Choroid plexus epithelial cell (primary cell): Measurements from ENCODE around the gene PKP1.

Source experiments
- DNase-seq: peaks from one replicate; pipeline ENCODE4 v3.0.0-alpha.2; 2010; ENCODE audit warnings: low read depth
- H3K4me3 ChIP-seq: 2 replicates; pipeline ENCODE4 v1.5.1; 2011; ENCODE audit warnings: low read depth, mild to moderate bottlenecking, control low read depth, low read length, moderate library complexity
- TF ChIP-seq, protein P1 (sequence below): conservative IDR thresholded peaks from 2 replicates; pipeline ENCODE4 v1.5.1; 2011; ENCODE audit warnings: low read depth, mild to moderate bottlenecking, control low read depth, inconsistent platforms, low read length, moderate library complexity

Gene PKP1

DNA sequence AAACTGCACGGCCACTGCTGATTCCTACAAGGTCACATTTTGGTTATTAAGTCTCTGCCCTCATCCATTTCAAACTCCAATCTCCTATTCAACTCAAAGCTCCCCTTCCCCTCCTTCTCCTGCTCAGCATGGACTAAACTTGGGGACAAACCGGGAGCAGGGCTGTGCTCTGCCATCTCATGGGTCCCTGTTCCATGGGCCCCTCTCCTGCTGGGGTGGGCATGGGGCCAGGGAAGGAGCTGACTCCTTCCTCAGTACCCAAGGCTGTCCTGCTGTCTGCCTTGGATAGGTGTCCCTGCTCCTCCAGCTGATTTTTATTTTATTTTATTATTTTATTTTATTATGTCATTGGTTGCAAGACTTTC lies 67.0 kb downstream of the PKP1 start:
- no peak for DNase-seq
- no peak overlapping the region for H3K4me3 ChIP-seq
- TF ChIP-seq, protein P1, sequence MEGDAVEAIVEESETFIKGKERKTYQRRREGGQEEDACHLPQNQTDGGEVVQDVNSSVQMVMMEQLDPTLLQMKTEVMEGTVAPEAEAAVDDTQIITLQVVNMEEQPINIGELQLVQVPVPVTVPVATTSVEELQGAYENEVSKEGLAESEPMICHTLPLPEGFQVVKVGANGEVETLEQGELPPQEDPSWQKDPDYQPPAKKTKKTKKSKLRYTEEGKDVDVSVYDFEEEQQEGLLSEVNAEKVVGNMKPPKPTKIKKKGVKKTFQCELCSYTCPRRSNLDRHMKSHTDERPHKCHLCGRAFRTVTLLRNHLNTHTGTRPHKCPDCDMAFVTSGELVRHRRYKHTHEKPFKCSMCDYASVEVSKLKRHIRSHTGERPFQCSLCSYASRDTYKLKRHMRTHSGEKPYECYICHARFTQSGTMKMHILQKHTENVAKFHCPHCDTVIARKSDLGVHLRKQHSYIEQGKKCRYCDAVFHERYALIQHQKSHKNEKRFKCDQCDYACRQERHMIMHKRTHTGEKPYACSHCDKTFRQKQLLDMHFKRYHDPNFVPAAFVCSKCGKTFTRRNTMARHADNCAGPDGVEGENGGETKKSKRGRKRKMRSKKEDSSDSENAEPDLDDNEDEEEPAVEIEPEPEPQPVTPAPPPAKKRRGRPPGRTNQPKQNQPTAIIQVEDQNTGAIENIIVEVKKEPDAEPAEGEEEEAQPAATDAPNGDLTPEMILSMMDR, result no peak

DNA sequence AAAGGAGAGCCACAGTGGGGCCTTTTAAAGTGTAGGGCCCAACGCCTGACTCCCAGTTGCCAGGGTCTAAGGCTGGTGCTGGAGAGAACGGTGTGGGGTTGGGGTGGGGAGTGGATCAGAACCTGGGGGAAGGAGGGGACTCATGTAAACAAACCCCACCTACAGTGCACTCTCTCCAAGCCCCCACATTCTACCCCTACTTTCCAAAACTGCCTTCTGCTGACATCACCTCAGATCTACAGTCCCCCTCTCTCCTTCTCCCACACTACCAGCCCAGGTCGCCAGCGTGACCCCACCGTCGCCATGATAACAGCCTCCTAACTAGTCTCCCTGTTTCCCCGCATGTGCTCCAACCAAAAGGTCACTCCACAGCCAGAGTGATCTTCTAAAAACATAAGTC lies 67.6 kb downstream of the PKP1 start:
- TF ChIP-seq, protein P1, result no peak
- no peak overlapping the region for H3K4me3 ChIP-seq
- no peak for DNase-seq

DNA sequence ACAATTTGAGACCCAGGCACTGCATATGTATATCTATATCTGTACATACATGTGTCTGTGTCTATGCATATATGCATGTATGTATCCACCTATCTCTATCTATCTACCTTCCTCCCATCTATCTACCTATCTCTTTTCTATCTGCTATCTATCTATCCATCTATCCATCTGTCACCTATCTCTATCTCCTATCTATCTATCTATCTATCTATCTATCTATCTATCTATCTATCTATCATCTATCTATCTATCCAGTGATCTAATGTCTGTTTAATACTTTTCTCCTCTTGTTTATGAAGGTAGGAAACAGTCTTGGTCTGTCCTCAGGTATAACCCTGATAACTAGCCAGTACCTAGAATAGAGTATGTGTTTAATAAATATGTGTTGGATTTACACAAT lies 68.3 kb downstream of the PKP1 start:
- no peak for DNase-seq
- TF ChIP-seq, protein P1, result no peak
- H3K4me3 ChIP-seq, result no peak overlapping the region

DNA sequence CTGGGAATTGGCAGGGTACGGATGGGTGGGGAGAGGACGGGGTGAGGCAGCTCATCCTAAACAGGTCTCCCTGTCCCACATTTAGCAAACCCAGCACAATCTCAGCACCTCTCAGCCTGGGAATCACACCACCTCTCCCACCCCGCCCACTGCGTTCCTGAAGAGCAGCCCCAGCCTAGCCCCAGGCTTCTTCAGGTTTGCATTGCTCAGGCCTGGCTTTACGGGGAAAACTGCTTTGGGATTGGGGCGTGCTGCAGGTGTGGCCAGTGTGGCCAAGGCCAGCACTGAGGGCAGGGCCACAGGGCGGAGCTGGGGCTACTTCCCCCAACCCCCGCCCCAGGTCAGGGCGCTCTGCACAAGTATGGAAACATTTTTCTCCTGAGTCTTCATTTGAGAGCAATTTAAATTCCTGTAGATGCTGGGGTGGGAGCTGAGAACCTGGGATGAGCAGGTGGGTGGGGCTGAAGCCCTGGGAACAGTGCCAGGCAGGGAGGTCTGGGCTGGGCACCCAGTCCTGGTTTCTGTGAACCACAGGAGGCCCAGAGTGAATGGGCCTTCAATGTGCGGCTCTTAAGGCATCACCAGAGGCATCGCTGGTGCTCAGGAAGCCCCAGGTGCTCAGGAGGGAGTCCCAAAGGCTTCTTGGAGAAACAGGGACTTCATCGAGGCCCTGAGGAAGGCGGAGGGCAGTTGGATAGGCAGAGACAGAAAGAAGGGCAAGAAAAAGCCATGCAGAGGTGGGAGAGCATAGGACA lies 70.1 kb downstream of the PKP1 start:
- H3K4me3 ChIP-seq, result no peak overlapping the region
- TF ChIP-seq, protein P1, result no peak
- DNase-seq, result no peak

DNA sequence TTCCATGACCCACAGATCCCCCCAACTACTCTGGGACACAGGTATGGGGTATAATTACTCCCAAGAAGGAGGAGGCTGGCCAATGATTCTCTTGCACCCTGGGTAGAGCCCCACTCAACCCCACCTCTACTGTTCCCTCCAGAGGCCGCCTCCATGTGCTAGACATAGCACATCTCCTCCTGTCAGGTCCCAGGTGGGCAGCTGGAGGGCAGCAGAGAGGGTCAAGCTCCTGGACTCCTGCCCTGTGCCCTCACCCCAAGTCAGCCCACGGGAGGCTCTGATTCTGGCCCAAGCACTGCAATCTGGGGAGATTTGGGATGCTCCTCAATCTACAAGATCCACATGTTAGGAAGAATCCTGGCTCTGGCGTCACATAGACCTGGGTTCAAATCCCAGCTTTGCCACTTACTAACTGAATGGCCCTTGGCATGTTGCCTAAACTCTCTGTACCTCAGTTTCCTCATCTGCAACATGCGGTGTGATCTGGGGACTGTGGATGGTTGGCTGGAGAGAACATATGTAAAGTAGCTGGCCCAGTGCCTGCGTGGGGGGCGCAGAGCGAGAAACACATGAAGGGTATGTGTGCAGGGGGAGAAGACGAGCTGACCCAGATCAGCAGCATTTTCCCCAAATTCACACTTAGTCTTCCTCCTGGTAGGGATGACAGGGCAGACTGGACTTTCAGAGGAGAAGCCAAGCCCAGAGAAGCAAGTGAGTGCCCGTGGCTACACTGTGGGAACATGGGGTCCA lies 71.0 kb downstream of the PKP1 start:
- no peak overlapping the region for H3K4me3 ChIP-seq
- TF ChIP-seq, protein P1, result no peak
- DNase-seq, result no peak

DNA sequence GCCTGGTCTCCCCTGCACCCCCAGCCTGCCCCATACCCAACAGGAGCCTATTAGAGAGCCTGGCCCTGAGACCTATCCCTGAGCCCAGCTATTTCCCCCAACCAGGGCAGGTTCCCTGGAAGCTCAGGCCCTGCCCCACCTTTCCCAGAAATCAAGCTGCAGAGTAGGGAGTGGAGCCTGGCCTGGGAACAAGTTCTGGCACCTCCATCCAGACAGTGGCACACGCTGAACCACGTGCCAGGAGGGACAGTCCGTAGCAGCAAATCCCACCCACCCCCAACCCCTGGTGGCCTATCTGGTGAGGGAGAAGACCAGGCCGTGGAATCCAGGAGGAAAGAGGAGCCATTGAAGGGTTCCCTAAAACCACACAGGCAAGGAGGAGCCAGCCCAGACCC lies 71.6 kb downstream of the PKP1 start:
- TF ChIP-seq, protein P1, result no peak
- H3K4me3 ChIP-seq, result no peak overlapping the region
- no peak for DNase-seq

DNA sequence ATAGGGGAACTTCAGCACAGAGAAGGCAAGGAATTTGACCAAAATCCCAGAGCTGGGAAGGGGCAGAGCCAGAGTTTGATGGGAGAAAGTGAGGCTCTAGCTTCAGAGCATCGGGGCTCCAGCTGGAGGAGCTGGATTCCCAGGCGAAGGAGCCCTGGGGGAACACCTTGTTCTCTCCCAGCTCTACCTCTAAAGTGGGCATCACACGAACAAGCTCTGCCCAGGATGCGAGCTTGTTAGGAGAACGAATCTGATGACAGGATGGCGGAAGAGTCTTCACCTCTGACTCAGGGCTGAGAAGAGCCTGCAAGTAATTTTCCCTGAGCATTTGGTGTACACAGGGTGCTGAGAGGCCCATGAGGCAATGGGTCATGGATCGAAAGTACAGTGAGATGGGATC lies 72.2 kb downstream of the PKP1 start:
- no peak for DNase-seq
- no peak overlapping the region for H3K4me3 ChIP-seq
- TF ChIP-seq, protein P1, result no peak
